Measurements from ENCODE around the gene TSHZ1.

- no peak for TF ChIP-seq CTCF (IDR thresholded peaks at IDR 0.05; ENCODE audit: low read length)
- no peak for TF ChIP-seq EZH2 (IDR thresholded peaks at IDR 0.05; ENCODE audit: borderline replicate concordance, low read length)
Observed at GRCh38 chr18:75287700-75288099, 77.1 kb downstream of the TSHZ1 start.
